Progenitor cell of endocrine pancreas (in vitro differentiated cells): ENCODE results near the gene KLF15. TPM values are rescaled to one million over a fixed set of nuclear protein-coding genes. Genes with fewer than 3 reads are reported as not detected.

Source experiments
- DNase-seq: peaks from one replicate; pipeline ENCODE4 v3.0.0; 2021; ENCODE audit warnings: low spot score; ENCODE audit not compliant: unreplicated experiment
- H3K27ac Mint-ChIP-seq: 2 replicates; pipeline ENCODE4 v1.8.0; 2021; ENCODE audit warnings: mild to moderate bottlenecking, moderate library complexity, mixed read lengths
- H3K27me3 Mint-ChIP-seq: 2 replicates; pipeline ENCODE4 v1.8.0; 2021; ENCODE audit warnings: mixed read lengths
- H3K36me3 Mint-ChIP-seq: 2 replicates; pipeline ENCODE4 v1.8.0; 2022; ENCODE audit warnings: mixed read lengths; ENCODE audit not compliant: insufficient read depth
- H3K4me1 Mint-ChIP-seq: 2 replicates; pipeline ENCODE4 v1.8.0; 2021; ENCODE audit warnings: low read depth, mixed read lengths
- H3K4me3 Mint-ChIP-seq: 2 replicates; pipeline ENCODE4 v1.8.0; 2021; ENCODE audit warnings: low read depth, mild to moderate bottlenecking, moderate library complexity, mixed read lengths
- H3K9me3 Mint-ChIP-seq: 2 replicates; pipeline ENCODE4 v1.8.0; 2021; ENCODE audit warnings: low read depth, mixed read lengths
- CTCF ChIP-seq: fragments of 200-600 bp; sonication (generic); IDR thresholded peaks from one replicate; pipeline ENCODE4 v1.5.0; 2021; ENCODE audit warnings: antibody characterized with exemption, mild to moderate bottlenecking; ENCODE audit not compliant: unreplicated experiment
- total RNA-seq: library from RNA; stranded (reverse); gene quantifications from 2 replicates; pipeline ENCODE4 v1.2.1, GENCODE V29; 2021

KLF15 gene
- total RNA-seq, 1 donor from 2014 or later, result 17.7 TPM

GRCh38 chr3:126308394-126309125 lies 48.6 kb downstream of the KLF15 start:
- TF ChIP-seq CTCF, result no peak
- H3K4me3 Mint-ChIP-seq, result no peak overlapping the region
- H3K27me3 Mint-ChIP-seq, result peaks cover 5% of the 10 kb centered on the region
- DNase-seq, result no peak
- H3K4me1 Mint-ChIP-seq, result no peaks in the 10 kb centered on the region
- H3K27ac Mint-ChIP-seq, result no peak overlapping the region
- H3K9me3 Mint-ChIP-seq, result peaks cover 10% of the 10 kb centered on the region
- H3K36me3 Mint-ChIP-seq, result no peaks in the 10 kb centered on the region

DNA sequence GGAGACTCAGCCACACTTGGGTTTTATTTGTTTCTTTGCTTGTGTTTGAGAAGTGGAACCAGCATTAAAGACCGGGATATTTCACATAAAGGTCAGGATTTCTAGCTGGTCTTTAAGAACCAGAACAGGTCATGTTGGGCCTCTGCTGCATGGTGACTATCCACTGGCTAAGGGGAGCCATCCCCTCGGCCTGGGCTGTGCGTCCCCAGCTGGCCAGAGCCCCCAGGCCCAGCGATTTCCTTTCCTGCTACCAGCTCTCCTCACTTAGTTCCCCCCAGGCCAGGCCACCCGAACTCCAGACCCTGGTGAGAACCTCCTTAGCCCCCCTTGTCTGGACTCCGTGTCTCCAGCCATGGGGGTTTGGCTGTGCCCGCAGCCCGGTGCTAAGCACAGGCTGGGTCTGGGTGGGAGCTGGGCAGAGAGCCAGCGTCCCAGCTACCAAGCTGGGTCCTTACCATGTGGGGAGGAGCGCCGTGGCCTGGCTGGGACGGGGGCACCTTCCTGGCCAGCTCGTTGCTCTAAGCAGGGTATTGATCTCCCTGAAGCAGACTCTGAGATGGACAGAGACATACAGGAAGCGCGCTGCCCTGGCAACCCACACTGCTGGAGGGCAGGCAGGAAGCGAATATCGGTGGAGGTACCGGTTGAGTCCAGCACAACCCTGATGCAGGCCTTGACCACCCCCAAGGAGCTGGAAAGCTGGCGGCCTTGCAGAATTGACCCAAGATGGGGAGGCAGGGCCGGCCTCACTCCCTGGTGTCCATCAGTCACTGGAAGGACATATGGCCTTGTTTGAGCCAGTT lies 49.4 kb downstream of the KLF15 start:
- no peak for DNase-seq
- H3K27ac Mint-ChIP-seq, result peak overlapping the region; percentile 86
- peaks cover 17% of the 10 kb centered on the region for H3K9me3 Mint-ChIP-seq
- no peak for TF ChIP-seq CTCF
- no peak overlapping the region for H3K4me3 Mint-ChIP-seq
- H3K4me1 Mint-ChIP-seq, result no peaks in the 10 kb centered on the region
- H3K36me3 Mint-ChIP-seq, result no peaks in the 10 kb centered on the region
- H3K27me3 Mint-ChIP-seq, result peaks cover 5% of the 10 kb centered on the region

DNA sequence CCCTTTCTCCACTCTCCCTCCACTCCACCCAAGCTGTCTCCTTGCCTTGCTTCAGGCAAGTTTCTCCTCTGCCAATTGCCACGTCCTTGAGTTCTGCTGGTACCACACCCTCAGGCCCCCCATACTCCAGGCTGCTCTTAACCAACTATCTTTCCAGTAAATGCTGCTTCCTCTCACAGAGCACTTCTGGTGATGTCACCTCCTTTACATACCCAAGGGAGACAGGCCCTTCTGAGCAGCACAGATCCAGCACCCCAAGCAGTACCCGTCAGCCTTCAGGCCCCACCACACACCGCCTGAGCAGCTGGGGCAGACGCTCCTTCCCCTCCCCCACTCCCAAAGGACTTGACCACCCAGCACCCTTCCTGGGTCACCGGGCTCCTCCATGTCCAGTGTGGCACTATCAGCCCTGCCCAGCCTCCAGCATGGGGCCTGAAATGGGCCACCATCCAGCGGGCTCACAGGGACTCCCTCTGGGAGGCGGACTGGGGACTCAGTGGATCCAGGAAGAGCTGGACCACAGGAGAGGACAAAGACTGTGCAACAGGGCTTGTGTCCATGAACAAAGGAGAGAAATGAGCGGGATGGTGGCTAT lies 50.2 kb downstream of the KLF15 start:
- no peak overlapping the region for H3K27ac Mint-ChIP-seq
- peaks cover 20% of the 10 kb centered on the region for H3K9me3 Mint-ChIP-seq
- DNase-seq, result no peak
- TF ChIP-seq CTCF, result no peak
- peaks cover 5% of the 10 kb centered on the region for H3K27me3 Mint-ChIP-seq
- no peaks in the 10 kb centered on the region for H3K36me3 Mint-ChIP-seq
- H3K4me3 Mint-ChIP-seq, result peak overlapping the region; percentile 5
- H3K4me1 Mint-ChIP-seq, result no peaks in the 10 kb centered on the region

GRCh38 chr3:126306397-126306796 lies 50.8 kb downstream of the KLF15 start:
- no peak for TF ChIP-seq CTCF
- H3K27me3 Mint-ChIP-seq, result peaks cover 5% of the 10 kb centered on the region
- H3K36me3 Mint-ChIP-seq, result no peaks in the 10 kb centered on the region
- peaks cover 20% of the 10 kb centered on the region for H3K9me3 Mint-ChIP-seq
- no peaks in the 10 kb centered on the region for H3K4me1 Mint-ChIP-seq
- DNase-seq, result no peak
- H3K4me3 Mint-ChIP-seq, result no peak overlapping the region
- H3K27ac Mint-ChIP-seq, result no peak overlapping the region

DNA sequence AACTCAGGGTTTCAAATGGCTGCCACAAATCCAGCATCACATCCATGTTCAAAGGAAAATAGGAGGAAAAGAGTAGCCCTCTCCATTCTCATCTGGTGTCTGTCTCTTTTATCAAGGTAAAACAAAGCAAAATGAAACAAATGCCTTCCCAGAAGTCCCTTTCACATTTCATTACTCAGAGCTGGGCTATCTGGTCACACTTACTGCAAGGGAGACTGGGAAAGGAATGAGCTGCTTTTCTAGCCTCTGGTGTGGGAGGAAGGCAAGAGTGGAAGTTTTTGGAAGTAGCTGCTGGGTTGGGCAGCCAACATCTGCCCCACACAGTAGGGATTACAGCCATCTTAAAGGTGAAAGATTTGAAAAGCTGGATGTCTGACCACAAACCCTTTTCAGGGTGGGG lies 51.8 kb downstream of the KLF15 start:
- peaks cover 17% of the 10 kb centered on the region for H3K9me3 Mint-ChIP-seq
- H3K27ac Mint-ChIP-seq, result no peak overlapping the region
- H3K4me1 Mint-ChIP-seq, result no peaks in the 10 kb centered on the region
- no peak for DNase-seq
- no peak overlapping the region for H3K4me3 Mint-ChIP-seq
- no peaks in the 10 kb centered on the region for H3K36me3 Mint-ChIP-seq
- no peak for TF ChIP-seq CTCF
- H3K27me3 Mint-ChIP-seq, result peaks cover 8% of the 10 kb centered on the region
